Measurements from ENCODE around the gene OTX2.

Gene OTX2

DNA sequence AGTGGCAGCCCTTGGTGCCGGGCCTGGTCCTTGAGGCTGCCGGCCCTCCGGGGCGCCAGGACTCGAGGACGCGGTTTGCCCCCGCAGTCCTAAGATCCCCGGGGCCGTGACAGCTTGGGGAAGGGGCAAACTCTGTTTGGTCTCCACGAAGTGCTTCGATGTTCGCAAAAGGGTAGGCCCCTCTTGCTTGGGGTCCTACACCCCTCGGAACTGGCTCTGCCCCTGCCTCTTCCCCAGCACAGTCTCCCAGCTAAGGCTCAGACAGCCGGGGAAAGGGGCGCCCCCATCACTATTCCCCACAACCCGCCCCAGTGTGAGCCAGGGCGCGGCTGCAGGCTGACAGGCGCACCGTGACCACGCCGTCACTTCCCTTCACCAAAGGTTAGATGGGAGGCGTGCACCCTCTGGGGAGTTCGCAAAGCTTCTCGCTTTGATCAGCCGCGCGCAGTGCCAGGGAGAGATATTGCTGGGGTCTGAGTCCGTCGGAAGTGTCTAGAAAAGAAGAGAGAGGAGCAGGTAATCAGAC lies 7.2 kb upstream of the OTX2 start:
- DNase-seq (ENCODE audit: low spot score), result no peak
- TF ChIP-seq, protein P1, sequence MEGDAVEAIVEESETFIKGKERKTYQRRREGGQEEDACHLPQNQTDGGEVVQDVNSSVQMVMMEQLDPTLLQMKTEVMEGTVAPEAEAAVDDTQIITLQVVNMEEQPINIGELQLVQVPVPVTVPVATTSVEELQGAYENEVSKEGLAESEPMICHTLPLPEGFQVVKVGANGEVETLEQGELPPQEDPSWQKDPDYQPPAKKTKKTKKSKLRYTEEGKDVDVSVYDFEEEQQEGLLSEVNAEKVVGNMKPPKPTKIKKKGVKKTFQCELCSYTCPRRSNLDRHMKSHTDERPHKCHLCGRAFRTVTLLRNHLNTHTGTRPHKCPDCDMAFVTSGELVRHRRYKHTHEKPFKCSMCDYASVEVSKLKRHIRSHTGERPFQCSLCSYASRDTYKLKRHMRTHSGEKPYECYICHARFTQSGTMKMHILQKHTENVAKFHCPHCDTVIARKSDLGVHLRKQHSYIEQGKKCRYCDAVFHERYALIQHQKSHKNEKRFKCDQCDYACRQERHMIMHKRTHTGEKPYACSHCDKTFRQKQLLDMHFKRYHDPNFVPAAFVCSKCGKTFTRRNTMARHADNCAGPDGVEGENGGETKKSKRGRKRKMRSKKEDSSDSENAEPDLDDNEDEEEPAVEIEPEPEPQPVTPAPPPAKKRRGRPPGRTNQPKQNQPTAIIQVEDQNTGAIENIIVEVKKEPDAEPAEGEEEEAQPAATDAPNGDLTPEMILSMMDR (IDR thresholded peaks at IDR 0.05; ENCODE audit: extremely low read depth, missing control alignments), result no peak

DNA sequence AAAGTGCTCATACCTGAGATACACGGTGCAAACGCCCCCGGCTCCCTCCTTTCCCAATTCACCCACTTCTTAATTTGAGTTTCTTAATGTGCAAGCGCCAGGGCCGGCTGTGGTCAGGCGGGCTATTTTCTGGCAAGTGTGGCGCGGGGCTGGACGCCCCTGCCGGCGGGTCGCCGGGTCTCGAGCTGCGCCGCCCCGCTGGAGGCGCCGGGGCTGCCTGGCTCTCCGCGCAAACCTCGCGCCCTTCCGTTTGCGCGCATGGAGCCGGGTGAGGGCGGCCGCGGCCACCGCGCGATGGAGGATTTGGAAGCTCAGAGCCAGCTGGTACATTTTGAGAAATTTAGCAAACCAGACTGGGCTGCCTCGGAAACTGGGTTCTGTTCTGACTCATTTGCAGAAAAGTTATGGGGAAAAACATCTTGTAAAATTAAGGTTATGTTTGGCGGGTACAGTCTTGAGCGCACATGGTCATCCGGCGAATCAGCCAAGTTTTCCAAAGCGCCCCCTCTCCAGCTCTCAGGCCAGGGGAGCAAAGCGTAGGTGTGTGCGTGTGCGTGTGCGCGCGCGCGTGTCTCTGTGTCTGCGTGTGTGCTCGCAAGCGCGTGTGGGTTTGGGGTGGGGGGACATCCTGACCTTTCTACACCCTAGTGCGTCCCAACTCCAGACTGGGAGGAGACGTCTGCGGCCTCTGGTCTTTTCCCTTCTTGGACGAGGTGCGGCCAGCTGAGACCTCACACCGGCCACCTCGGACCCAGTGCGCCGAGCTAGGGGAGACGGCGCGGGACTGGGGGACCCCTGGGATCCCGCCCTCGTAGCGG lies 6.5 kb upstream of the OTX2 start:
- TF ChIP-seq, protein P1 (IDR thresholded peaks at IDR 0.05; ENCODE audit: extremely low read depth, missing control alignments), result no peak

DNA sequence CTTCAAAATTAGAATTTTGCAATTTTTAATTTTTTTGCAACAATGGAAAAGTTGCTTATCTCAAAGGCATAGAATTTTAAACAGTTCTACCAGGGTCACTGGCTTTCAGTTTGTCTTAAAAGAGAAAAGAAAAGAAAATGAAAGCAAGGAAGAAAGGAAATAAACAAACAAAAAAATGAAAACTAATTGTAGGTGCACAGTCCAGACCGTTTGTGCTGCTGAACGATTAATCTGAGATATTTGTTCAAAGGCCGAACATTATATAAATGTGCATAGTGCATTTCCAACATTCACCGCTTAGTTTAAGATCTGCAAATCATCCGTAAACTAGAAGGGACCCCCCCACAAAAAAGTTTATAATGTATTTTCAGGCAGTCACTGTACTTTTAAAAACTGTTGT lies 5.5 kb upstream of the OTX2 start:
- TF ChIP-seq, protein P1 (IDR thresholded peaks at IDR 0.05; ENCODE audit: extremely low read depth, missing control alignments), result no peak
- no peak for DNase-seq (ENCODE audit: low spot score)

More for the DNA sequence above, 6.5 kb upstream of the OTX2 start:
- DNase-seq (ENCODE audit: low spot score), result no peak

DNA sequence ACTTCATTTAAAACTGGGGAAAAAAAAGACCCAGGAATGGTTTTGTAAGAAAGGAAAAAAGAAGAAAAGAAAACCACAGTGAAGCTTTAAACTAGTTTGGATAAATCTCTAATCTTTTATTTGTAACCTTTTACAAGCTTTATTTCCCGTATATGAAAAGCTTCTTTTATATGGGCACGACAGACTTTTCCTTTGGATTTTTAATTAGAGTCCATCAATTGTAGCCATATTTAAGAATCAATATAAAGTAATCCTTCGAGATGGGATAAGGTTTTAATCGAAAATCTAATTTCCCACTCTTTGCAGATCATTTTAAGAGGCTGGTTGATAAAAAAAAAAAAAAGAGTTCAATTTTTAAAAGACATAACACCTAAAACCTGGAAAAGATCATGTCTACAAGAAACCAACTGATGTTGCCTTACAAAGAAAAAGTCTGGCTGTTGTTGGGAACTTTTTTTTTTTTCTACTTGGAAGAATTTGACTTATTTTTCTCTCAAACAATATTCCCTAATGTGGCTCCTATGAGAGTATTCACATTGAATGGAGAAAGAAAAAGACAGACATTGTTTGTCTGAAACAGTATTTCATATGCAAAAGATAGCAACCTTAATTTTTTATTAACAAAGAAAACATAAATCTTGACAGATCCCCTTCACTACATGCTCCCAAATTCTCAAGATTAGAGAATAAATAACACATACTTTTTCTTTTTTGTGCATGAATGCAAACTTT lies 4.9 kb upstream of the OTX2 start:
- TF ChIP-seq, protein P1 (IDR thresholded peaks at IDR 0.05; ENCODE audit: extremely low read depth, missing control alignments), result no peak
- DNase-seq (ENCODE audit: low spot score), result no peak

DNA sequence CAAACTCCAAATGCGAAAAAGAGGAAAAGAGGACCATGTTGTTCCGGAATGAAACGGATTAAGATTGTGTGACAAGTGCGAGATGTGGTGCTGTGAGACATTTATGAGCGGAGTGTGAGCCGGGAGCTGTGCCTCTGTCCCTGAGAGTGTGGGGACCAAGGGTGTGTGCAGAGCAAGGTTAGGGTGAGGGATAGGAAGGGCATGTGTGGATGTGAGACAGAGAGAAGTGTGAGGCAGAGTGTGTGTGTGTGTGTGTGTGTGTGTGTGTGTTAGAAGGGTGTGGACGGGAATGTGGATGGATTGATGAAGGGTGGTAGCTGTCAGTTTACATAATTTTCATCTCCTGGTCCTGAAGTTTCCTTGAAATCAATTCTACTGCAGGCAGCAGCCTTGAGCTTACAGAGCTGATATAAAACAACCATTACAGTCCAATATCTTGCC lies 4.3 kb upstream of the OTX2 start:
- no peak for DNase-seq (ENCODE audit: low spot score)
- TF ChIP-seq, protein P1 (IDR thresholded peaks at IDR 0.05; ENCODE audit: extremely low read depth, missing control alignments), result no peak

DNA sequence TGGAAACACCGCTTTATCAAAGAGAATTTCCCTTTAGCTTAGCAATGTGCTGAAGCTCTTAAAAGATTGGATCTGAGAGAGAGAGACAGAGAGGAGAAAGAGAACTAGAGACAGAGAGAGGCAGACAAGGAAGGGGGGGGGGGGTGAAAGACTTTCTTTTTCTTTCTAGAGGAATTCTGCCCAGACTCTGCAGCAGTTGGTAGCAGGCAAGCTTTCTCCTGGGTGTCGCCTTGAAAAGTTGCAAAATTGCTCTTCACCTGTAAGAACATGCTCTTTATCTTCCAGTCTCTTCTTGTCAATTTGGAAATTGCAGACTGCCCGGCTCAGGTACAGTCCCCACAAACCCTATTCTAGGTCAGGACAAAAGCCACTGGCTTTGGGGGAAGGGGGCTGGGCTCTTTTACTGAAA lies 2.9 kb upstream of the OTX2 start:
- TF ChIP-seq, protein P1 (IDR thresholded peaks at IDR 0.05; ENCODE audit: extremely low read depth, missing control alignments), result no peak
- no peak for DNase-seq (ENCODE audit: low spot score)

Data from GM20000 (cell line).